OCI-LY3 (cell line): Measurements from ENCODE around the gene SIGLEC12.
"Not testable (repeated sequence)": the region's sequence is repeated elsewhere in the genome, so short reads cannot be mapped to it uniquely, and the experiment has no call there.

Source experiments
- H2AFZ ChIP-seq: fragments of 200-600, 300-600 bp; shearing (Covaris generic); 2 replicates; pipeline ENCODE4 v1.6.0; 2014; ENCODE audit warnings: antibody characterized with exemption, low read depth, low read length
- H3K27ac ChIP-seq: fragments of 200-600, 300-600 bp; sonication (generic); 2 replicates; pipeline ENCODE4 v1.5.1; 2014; ENCODE audit warnings: mild to moderate bottlenecking, low read length, moderate library complexity, mixed read lengths
- H3K27me3 ChIP-seq: fragments of 200-600, 300-600 bp; sonication (generic); 2 replicates; pipeline ENCODE4 v1.6.1; 2014; ENCODE audit warnings: low read depth, low read length, mixed read lengths
- H3K36me3 ChIP-seq: fragments of 200-600, 300-600 bp; sonication (generic); replicated peaks from 2 replicates; pipeline ENCODE3; 2014; ENCODE audit warnings: low read depth, low read length, mixed read lengths
- H3K4me1 ChIP-seq: fragments of 300-600, 200-600 bp; sonication (generic); 2 replicates; pipeline ENCODE4 v1.6.1; 2014; ENCODE audit warnings: low read length, mixed read lengths
- H3K4me2 ChIP-seq: fragments of 200-600, 300-600 bp; sonication (generic); 2 replicates; pipeline ENCODE4 v1.6.1; 2014; ENCODE audit warnings: low read length, mixed read lengths
- H3K4me3 ChIP-seq: fragments of 300-600, 200-600 bp; sonication (generic); 2 replicates; pipeline ENCODE4 v1.5.1; 2014; ENCODE audit warnings: antibody characterized with exemption, mild to moderate bottlenecking, low read length, moderate library complexity
- H3K79me2 ChIP-seq: fragments of 300-600, 200-600 bp; shearing (Covaris generic); 2 replicates; pipeline ENCODE4 v1.6.1; 2014; ENCODE audit warnings: mild to moderate bottlenecking, low read length, mixed read lengths
- H3K9ac ChIP-seq: fragments of 300-600, 200-600 bp; shearing (Covaris generic); 2 replicates; pipeline ENCODE4 v1.6.0; 2014; ENCODE audit warnings: mild to moderate bottlenecking, low read length, moderate library complexity
- H3K9me3 ChIP-seq: fragments of 200-600, 300-600 bp; shearing (Covaris generic); 2 replicates; pipeline ENCODE4 v1.6.1; 2014; ENCODE audit warnings: low read length, mixed read lengths; ENCODE audit not compliant: insufficient read depth
- H4K20me1 ChIP-seq: fragments of 200-600, 300-600 bp; sonication (generic); 2 replicates; pipeline ENCODE4 v1.6.1; 2016; ENCODE audit warnings: low read length, mixed read lengths; ENCODE audit not compliant: insufficient read depth
- CTCF ChIP-seq: fragments of 200-600, 300-600 bp; sonication (generic); IDR thresholded peaks from 2 replicates; pipeline ENCODE4 v1.5.1; 2014; ENCODE audit warnings: antibody characterized with exemption, low read length, low read depth
- EZH2phosphoT487 ChIP-seq: fragments of 200-600 bp; shearing (Covaris generic); IDR thresholded peaks from 2 replicates; pipeline ENCODE4 v1.6.1; 2018; ENCODE audit warnings: antibody characterized with exemption, mixed run types, low read depth

The SIGLEC12 gene

GRCh38 chr19:51469162-51469561, 32.4 kb downstream of the SIGLEC12 start:
- no peak overlapping the region for H3K27ac ChIP-seq
- no peaks in the 10 kb centered on the region for H3K9me3 ChIP-seq
- no peak overlapping the region for H3K4me3 ChIP-seq
- H3K4me1 ChIP-seq, result no peaks in the 10 kb centered on the region
- no peak overlapping the region for H2AFZ ChIP-seq
- no peaks in the 10 kb centered on the region for H4K20me1 ChIP-seq
- peaks cover 70% of the 10 kb centered on the region for H3K27me3 ChIP-seq
- H3K9ac ChIP-seq, result no peak overlapping the region
- H3K79me2 ChIP-seq, result no peaks in the 10 kb centered on the region
- no peaks in the 10 kb centered on the region for H3K36me3 ChIP-seq
- no peak overlapping the region for H3K4me2 ChIP-seq
- TF ChIP-seq EZH2phosphoT487, result no peak
- TF ChIP-seq CTCF, result no peak

- no peaks in the 10 kb centered on the region for H4K20me1 ChIP-seq
- H3K4me3 ChIP-seq, result no peak overlapping the region
- no peak overlapping the region for H3K4me2 ChIP-seq
- H2AFZ ChIP-seq, result no peak overlapping the region
- no peaks in the 10 kb centered on the region for H3K36me3 ChIP-seq
- H3K9ac ChIP-seq, result no peak overlapping the region
- no peaks in the 10 kb centered on the region for H3K9me3 ChIP-seq
- H3K4me1 ChIP-seq, result no peaks in the 10 kb centered on the region
- H3K27me3 ChIP-seq, result peaks cover 66% of the 10 kb centered on the region
- TF ChIP-seq CTCF, result no peak
- TF ChIP-seq EZH2phosphoT487, result no peak
- H3K27ac ChIP-seq, result no peak overlapping the region
- no peaks in the 10 kb centered on the region for H3K79me2 ChIP-seq
These were observed 33.1 kb downstream of the SIGLEC12 start for GRCh38 chr19:51468545-51468920.

GRCh38 chr19:51467864-51468544, 33.6 kb downstream of the SIGLEC12 start:
- Histone ChIP-seq H3K9me3 (no peaks in the 10 kb centered on the region), H3K9ac (no peak overlapping the region), H3K27me3 (peaks cover 63% of the 10 kb centered on the region), H3K36me3 (no peaks in the 10 kb centered on the region), H3K4me3 (no peak overlapping the region), H4K20me1 (no peaks in the 10 kb centered on the region), H3K27ac (no peak overlapping the region), H3K79me2 (no peaks in the 10 kb centered on the region), H2AFZ (no peak overlapping the region), H3K4me2 (no peak overlapping the region), H3K4me1 (no peaks in the 10 kb centered on the region)
- no peak for TF ChIP-seq CTCF
- TF ChIP-seq EZH2phosphoT487, result no peak

- H3K36me3 ChIP-seq, result no peaks in the 10 kb centered on the region
- H3K4me3 ChIP-seq, result no peak overlapping the region
- H3K79me2 ChIP-seq, result no peaks in the 10 kb centered on the region
- H3K4me1 ChIP-seq, result no peaks in the 10 kb centered on the region
- H2AFZ ChIP-seq, result no peak overlapping the region
- no peak overlapping the region for H3K4me2 ChIP-seq
- no peak overlapping the region for H3K9ac ChIP-seq
- H3K9me3 ChIP-seq, result no peaks in the 10 kb centered on the region
- H3K27ac ChIP-seq, result no peak overlapping the region
- no peak for TF ChIP-seq CTCF
- no peaks in the 10 kb centered on the region for H4K20me1 ChIP-seq
- H3K27me3 ChIP-seq, result peaks cover 53% of the 10 kb centered on the region
These were observed 34.9 kb downstream of the SIGLEC12 start for GRCh38 chr19:51466723-51467122.

GRCh38 chr19:51463976-51464581, 37.5 kb downstream of the SIGLEC12 start:
- H3K27me3 ChIP-seq, result peaks cover 38% of the 10 kb centered on the region
- not testable (repeated sequence) for H3K4me2 ChIP-seq, H3K4me3 ChIP-seq, H3K36me3 ChIP-seq, H3K4me1 ChIP-seq, H2AFZ ChIP-seq, H4K20me1 ChIP-seq, H3K79me2 ChIP-seq, H3K9ac ChIP-seq, H3K9me3 ChIP-seq, H3K27ac ChIP-seq
